HFFc6 (cell line): ENCODE data around the gene MAGI1. TPM values are rescaled to one million over a fixed set of nuclear protein-coding genes. Genes with fewer than 3 reads are reported as not detected.
A peak's percentile ranks its signal among the peaks of the same experiment; 100 is the strongest.

Experiments used
- DNase-seq: peaks from one replicate; pipeline ENCODE4 v3.0.0-alpha.2; 2018
- H3K27ac Mint-ChIP-seq: 2 replicates; pipeline ENCODE4 v1.8.0; 2020; ENCODE audit warnings: mild to moderate bottlenecking, mixed read lengths
- H3K27me3 Mint-ChIP-seq: 2 replicates; pipeline ENCODE4 v1.8.0; 2021; ENCODE audit warnings: mild to moderate bottlenecking, moderate library complexity, mixed read lengths; ENCODE audit not compliant: insufficient read depth
- H3K36me3 Mint-ChIP-seq: 2 replicates; pipeline ENCODE4 v1.8.0; 2021; ENCODE audit warnings: low read depth, mixed read lengths
- H3K4me1 Mint-ChIP-seq: 2 replicates; pipeline ENCODE4 v1.8.0; 2020; ENCODE audit warnings: low read depth, mixed read lengths
- H3K4me3 Mint-ChIP-seq: 2 replicates; pipeline ENCODE4 v1.8.0; 2020; ENCODE audit warnings: mild to moderate bottlenecking, moderate library complexity, mixed read lengths
- H3K9me3 Mint-ChIP-seq: 2 replicates; pipeline ENCODE4 v1.8.0; 2020; ENCODE audit warnings: mild to moderate bottlenecking, mixed read lengths
- CTCF ChIP-seq: fragments of 200-600 bp; sonication (generic); IDR thresholded peaks from 2 replicates; pipeline ENCODE4 v1.5.0; 2021; ENCODE audit warnings: antibody characterized with exemption, mild to moderate bottlenecking
- total RNA-seq, 6 experiments: library from RNA; stranded (reverse); fragmentation: NEBNext Ultra II Directional; extraction: Animal tissue kit (Norgen Biotek cat#: 25700); gene quantifications; 2 replicates in 1 of 6; 3 replicates in 5 of 6; pipeline ENCODE4 v1.2.3, GENCODE V29; 2021

Gene MAGI1
- total RNA-seq, 6 experiments from 2014 or later: 21.1 to 30.5 (median 22.4) TPM

- no peak for TF ChIP-seq CTCF
- peaks cover 38% of the 10 kb centered on the region for H3K4me1 Mint-ChIP-seq
- H3K27me3 Mint-ChIP-seq: no peaks in the 10 kb centered on the region; the same call in 1 of the 2 replicates
- H3K4me3 Mint-ChIP-seq: no peak overlapping the region
- peaks cover 28% of the 10 kb centered on the region for H3K36me3 Mint-ChIP-seq
- no peak overlapping the region for H3K27ac Mint-ChIP-seq
- H3K9me3 Mint-ChIP-seq: no peaks in the 10 kb centered on the region
- DNase-seq: no peak
Observed at GRCh38 chr3:65974509-65974908, 64.2 kb downstream of the MAGI1 start.

- peaks cover 25% of the 10 kb centered on the region for H3K4me1 Mint-ChIP-seq
- peaks cover 26% of the 10 kb centered on the region for H3K36me3 Mint-ChIP-seq
- H3K27me3 Mint-ChIP-seq: no peaks in the 10 kb centered on the region; the same call in 1 of the 2 replicates
Observed at GRCh38 chr3:65972765-65973164, 66.0 kb downstream of the MAGI1 start.

GRCh38 chr3:65971293-65972252 lies 67.1 kb downstream of the MAGI1 start:
- TF ChIP-seq CTCF: no peak
- Mint-ChIP-seq H3K27ac (peak overlapping the region; percentile 5), H3K4me3 (peak overlapping the region; percentile 9; the same call in 1 of the 2 replicates), H3K4me1 (peaks cover 25% of the 10 kb centered on the region), H3K27me3 (no peaks in the 10 kb centered on the region; the same call in 1 of the 2 replicates), H3K9me3 (no peaks in the 10 kb centered on the region), H3K36me3 (peaks cover 24% of the 10 kb centered on the region)
- DNase-seq: no peak

More at GRCh38 chr3:65972765-65973164, 66.0 kb downstream of the MAGI1 start:
- no peak overlapping the region for H3K4me3 Mint-ChIP-seq
- DNase-seq: no peak
- no peaks in the 10 kb centered on the region for H3K9me3 Mint-ChIP-seq
- TF ChIP-seq CTCF: no peak; the same call in 1 of the 2 replicates
- H3K27ac Mint-ChIP-seq: no peak overlapping the region

- H3K4me3 Mint-ChIP-seq: no peak overlapping the region
- TF ChIP-seq CTCF: no peak
- H3K9me3 Mint-ChIP-seq: no peaks in the 10 kb centered on the region
- H3K4me1 Mint-ChIP-seq: peaks cover 45% of the 10 kb centered on the region
- H3K27ac Mint-ChIP-seq: no peak overlapping the region
- DNase-seq: no peak
- H3K36me3 Mint-ChIP-seq: peaks cover 9% of the 10 kb centered on the region
- no peaks in the 10 kb centered on the region; the same call in 1 of the 2 replicates for H3K27me3 Mint-ChIP-seq
Observed at GRCh38 chr3:65968996-65969395, 69.7 kb downstream of the MAGI1 start.

GRCh38 chr3:65967451-65967850 lies 71.3 kb downstream of the MAGI1 start:
- H3K4me1 Mint-ChIP-seq: peaks cover 56% of the 10 kb centered on the region
- TF ChIP-seq CTCF: no peak
- H3K27me3 Mint-ChIP-seq: no peaks in the 10 kb centered on the region; the same call in 1 of the 2 replicates
- H3K36me3 Mint-ChIP-seq: peaks cover 9% of the 10 kb centered on the region
- DNase-seq: no peak
- H3K27ac Mint-ChIP-seq: no peak overlapping the region
- H3K4me3 Mint-ChIP-seq: no peak overlapping the region
- no peaks in the 10 kb centered on the region for H3K9me3 Mint-ChIP-seq
